K562 (cell line): ENCODE data around the gene R3HDM1. TPM values are rescaled to one million over a fixed set of nuclear protein-coding genes. Genes with fewer than 3 reads are reported as not detected.

Source experiments
- CBX1 ChIP-seq: sonication (generic); IDR thresholded peaks from 2 replicates; pipeline ENCODE4 v1.6.1; 2016; ENCODE audit warnings: antibody characterized with exemption, low read depth, mild to moderate bottlenecking
- ESRRA ChIP-seq: fragments of 450-650 bp; IDR thresholded peaks from 2 replicates; pipeline ENCODE4 v1.6.1; 2014; ENCODE audit warnings: low read depth, mild to moderate bottlenecking, moderate library complexity, borderline replicate concordance
- FOS ChIP-seq: IDR thresholded peaks from 3 replicates; pipeline ENCODE4 v1.6.1; 2011; ENCODE audit not compliant: insufficient read length; ENCODE audit errors: extremely low read depth
- GABPA ChIP-seq: fragments of 200-800 bp; sonication (Bioruptor generic); conservative IDR thresholded peaks from 2 replicates; pipeline ENCODE4 v1.6.1; 2016; ENCODE audit warnings: low read depth, missing genetic modification characterization, missing compliant biosample characterization
- GMEB1 ChIP-seq: fragments of 250-450 bp; sonication (Bioruptor Pico); IDR thresholded peaks from 2 replicates; pipeline ENCODE4 v1.4.0; 2020; ENCODE audit warnings: mild to moderate bottlenecking
- L3MBTL2 ChIP-seq: fragments of 450-650 bp; IDR thresholded peaks from 2 replicates; pipeline ENCODE4 v1.6.1; 2016; ENCODE audit warnings: mild to moderate bottlenecking, moderate library complexity
- NFE2 ChIP-seq: IDR thresholded peaks from 2 replicates; pipeline ENCODE4 v1.6.1; 2014; ENCODE audit warnings: antibody characterized with exemption, low read depth
- RHOXF2B ChIP-seq: fragments of 250-450 bp; sonication (Bioruptor Pico); conservative IDR thresholded peaks from 2 replicates; pipeline ENCODE4 v1.5.1; 2021
- TBP ChIP-seq: optimal IDR thresholded peaks from 2 replicates; pipeline ENCODE3; 2011; ENCODE audit warnings: low read depth, low read length, improper control_type of control experiment
- TFAP4 ChIP-seq: sonication (generic); formaldehyde crosslinking; IDR thresholded peaks from 2 replicates; pipeline ENCODE4 v1.8.0; 2022; ENCODE audit warnings: missing genetic modification reagents, mild to moderate bottlenecking, moderate library complexity, borderline replicate concordance
- XRCC5 ChIP-seq: fragments of 200-400 bp; formaldehyde crosslinking; IDR thresholded peaks from 2 replicates; pipeline ENCODE4 v1.6.1; 2017; ENCODE audit warnings: low read depth, mild to moderate bottlenecking, low read length
- ZKSCAN8 ChIP-seq: fragments of 200-800 bp; sonication (Bioruptor generic); IDR thresholded peaks from 2 replicates; pipeline ENCODE4 v1.6.1; 2016; ENCODE audit warnings: missing genetic modification characterization, missing compliant biosample characterization
- ZNF197 ChIP-seq: fragments of 200-800 bp; sonication (Bioruptor generic); IDR thresholded peaks from 2 replicates; pipeline ENCODE4 v1.6.1; 2016; ENCODE audit warnings: low read depth, missing genetic modification characterization, missing compliant biosample characterization
- polyA plus RNA-seq, 8 experiments: library from polyadenylated mRNA; depleted of rRNA in 4 of 8; stranded (reverse) in 5 of 8; unstranded in 3 of 8; fragments of >200 nt; fragmentation: Nextera tagmentation in 2 of 8; fragmentation: Illumina TruSeq in 1 of 8; extraction: Ambion mirVana in 2 of 8; extraction: Trizol in 1 of 8; gene quantifications; 2 replicates each; pipeline versions ENCODE4 v1.2.1 to v1.2.3, GENCODE V29; 2011 to 2014; ENCODE audit warnings: inconsistent platforms in 1 of 8, missing spikeins in 1 of 8
- total RNA-seq, 7 experiments: library from RNA; depleted of rRNA in 6 of 7; stranded (reverse); fragments of >200 nt in 6 of 7; fragmentation: Illumina TruSeq in 2 of 7; extraction: Trizol in 2 of 7; gene quantifications; 2 replicates each; pipeline versions ENCODE4 v1.2.1 to v1.2.3, GENCODE V29; 2011 to 2021; ENCODE audit warnings: low replicate concordance in 1 of 7
- TF ChIP-seq, protein P1 (sequence below), 3 experiments: IDR thresholded peaks in 2 of 3; conservative IDR thresholded peaks in 1 of 3; 2 replicates each; pipeline ENCODE4 v1.5.1; 2011 to 2012; ENCODE audit warnings: low read length in 3 of 3, mild to moderate bottlenecking in 3 of 3, control low read depth in 2 of 3, improper control_type of control experiment in 1 of 3, inconsistent platforms in 1 of 3, low read depth in 1 of 3, mixed read lengths in 1 of 3, moderate library complexity in 1 of 3; ENCODE audit not compliant: insufficient read depth in 2 of 3
- TF ChIP-seq, protein P2 (sequence below): fragments of 450-650 bp; formaldehyde crosslinking; IDR thresholded peaks from 2 replicates; pipeline ENCODE4 v1.4.0; 2020; ENCODE audit warnings: mild to moderate bottlenecking, moderate library complexity

R3HDM1 gene
- total and polyA plus RNA-seq, 9 of the 15 experiments (the other 6 are each of a cell fraction or from before 2014, with no cell fraction given), result 12.4 to 89.4 (median 31.0) TPM

DNA sequence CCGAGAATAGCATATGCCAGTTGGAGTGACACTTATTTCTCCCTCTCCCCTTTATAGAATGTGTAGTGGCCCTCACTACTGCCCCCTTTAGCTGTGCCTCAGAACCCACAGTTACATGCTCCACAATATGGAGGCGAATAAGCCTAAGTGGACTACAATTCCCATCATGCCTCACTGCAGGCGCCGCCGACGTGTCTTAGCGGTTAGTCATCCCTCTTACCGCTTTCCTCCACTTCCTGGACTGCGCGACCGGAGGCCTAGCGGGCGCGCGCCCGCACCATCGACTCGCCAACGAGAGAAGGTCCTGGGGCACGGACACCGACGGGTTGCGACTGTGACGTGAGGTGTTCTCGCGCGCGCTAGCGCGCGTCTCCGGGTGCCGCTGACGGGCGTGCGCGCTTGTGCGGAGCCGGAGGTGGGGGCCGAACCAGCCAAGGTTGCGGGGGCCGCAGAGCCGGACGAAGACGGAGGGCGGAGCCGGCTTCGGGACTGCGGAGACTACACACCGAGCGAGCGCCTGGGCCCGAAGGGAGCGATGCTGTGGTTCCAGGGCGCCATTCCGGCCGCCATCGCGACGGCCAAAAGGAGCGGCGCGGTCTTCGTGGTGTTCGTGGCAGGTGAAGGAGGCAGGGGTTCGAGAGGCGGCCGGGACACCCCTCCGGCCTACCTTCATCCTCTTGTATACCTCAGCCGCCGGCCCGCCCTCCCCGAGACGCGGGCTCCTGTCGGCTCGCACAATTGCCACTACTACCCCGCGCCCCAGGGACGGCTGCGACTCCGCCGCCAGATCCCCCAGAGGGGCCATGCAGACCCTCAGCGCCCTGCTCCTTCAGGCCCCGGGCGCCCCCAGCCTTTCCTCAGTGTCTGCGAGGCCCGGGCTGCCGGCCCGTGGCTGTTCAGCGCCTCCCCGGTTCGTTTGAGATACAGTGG is 210.4 kb downstream of the R3HDM1 start, which contains the start of gene UBXN4 (continued):
- TF ChIP-seq, protein P1, sequence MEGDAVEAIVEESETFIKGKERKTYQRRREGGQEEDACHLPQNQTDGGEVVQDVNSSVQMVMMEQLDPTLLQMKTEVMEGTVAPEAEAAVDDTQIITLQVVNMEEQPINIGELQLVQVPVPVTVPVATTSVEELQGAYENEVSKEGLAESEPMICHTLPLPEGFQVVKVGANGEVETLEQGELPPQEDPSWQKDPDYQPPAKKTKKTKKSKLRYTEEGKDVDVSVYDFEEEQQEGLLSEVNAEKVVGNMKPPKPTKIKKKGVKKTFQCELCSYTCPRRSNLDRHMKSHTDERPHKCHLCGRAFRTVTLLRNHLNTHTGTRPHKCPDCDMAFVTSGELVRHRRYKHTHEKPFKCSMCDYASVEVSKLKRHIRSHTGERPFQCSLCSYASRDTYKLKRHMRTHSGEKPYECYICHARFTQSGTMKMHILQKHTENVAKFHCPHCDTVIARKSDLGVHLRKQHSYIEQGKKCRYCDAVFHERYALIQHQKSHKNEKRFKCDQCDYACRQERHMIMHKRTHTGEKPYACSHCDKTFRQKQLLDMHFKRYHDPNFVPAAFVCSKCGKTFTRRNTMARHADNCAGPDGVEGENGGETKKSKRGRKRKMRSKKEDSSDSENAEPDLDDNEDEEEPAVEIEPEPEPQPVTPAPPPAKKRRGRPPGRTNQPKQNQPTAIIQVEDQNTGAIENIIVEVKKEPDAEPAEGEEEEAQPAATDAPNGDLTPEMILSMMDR (IDR thresholded peaks at IDR 0.05 in 2 of 3, conservative IDR thresholded peaks at IDR 0.05 in 1 of 3; ENCODE audit: insufficient read depth in 2 of 3, low read depth in 1 of 3, low read length in 3 of 3), result peak; percentile 62 to 88 (median 81)
- TF ChIP-seq ZKSCAN8 (no peak), NFE2 (no peak), RHOXF2B (CRISPR knock-in tag) (no peak), TFAP4 (CRISPR knock-in tag) (peak; percentile 78; the same call in 1 of the 2 replicates), FOS (peak; percentile 39), ZNF197 (CRISPR knock-in tag) (peak; percentile 81), GMEB1 (peak; percentile 93), ESRRA (peak; percentile 45; the same call in 1 of the 2 replicates), CBX1 (peak; percentile 83), GABPA (tag) (peak; percentile 75), TBP (peak; percentile 79), L3MBTL2 (peak; percentile 76), XRCC5 (0 out of 2 replicates have a peak, but pooled peaks have one; percentile 26)
- TF ChIP-seq, protein P2, sequence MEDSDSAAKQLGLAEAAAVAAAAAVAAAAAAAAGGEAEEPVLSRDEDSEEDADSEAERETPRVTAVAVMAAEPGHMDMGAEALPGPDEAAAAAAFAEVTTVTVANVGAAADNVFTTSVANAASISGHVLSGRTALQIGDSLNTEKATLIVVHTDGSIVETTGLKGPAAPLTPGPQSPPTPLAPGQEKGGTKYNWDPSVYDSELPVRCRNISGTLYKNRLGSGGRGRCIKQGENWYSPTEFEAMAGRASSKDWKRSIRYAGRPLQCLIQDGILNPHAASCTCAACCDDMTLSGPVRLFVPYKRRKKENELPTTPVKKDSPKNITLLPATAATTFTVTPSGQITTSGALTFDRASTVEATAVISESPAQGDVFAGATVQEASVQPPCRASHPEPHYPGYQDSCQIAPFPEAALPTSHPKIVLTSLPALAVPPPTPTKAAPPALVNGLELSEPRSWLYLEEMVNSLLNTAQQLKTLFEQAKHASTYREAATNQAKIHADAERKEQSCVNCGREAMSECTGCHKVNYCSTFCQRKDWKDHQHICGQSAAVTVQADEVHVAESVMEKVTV (CRISPR knock-in tag), result 0 out of 2 replicates have a peak, but pooled peaks have one; percentile 14
